Mesothelial cell of epicardium (in vitro differentiated cells): Measurements from ENCODE around the gene ATXN10. TPM values are rescaled to one million over a fixed set of nuclear protein-coding genes. Genes with fewer than 3 reads are reported as not detected.
A peak's percentile ranks its signal among the peaks of the same experiment; 100 is the strongest.
"Not testable (repeated sequence)": the region's sequence is repeated elsewhere in the genome, so short reads cannot be mapped to it uniquely, and the experiment has no call there.

Experiments
- DNase-seq, 2 experiments: peaks; one replicate each; pipeline ENCODE4 v3.0.0; 2021; ENCODE audit warnings: low spot score in 2 of 2; ENCODE audit not compliant: unreplicated experiment in 2 of 2
- H3K27ac Mint-ChIP-seq: 2 replicates; pipeline ENCODE4 v1.8.0; 2021; ENCODE audit warnings: mixed read lengths
- H3K27me3 Mint-ChIP-seq: 2 replicates; pipeline ENCODE4 v1.8.0; 2021; ENCODE audit warnings: low read depth, mixed read lengths
- H3K36me3 Mint-ChIP-seq: 2 replicates; pipeline ENCODE4 v1.8.0; 2021; ENCODE audit warnings: mixed read lengths
- H3K4me1 Mint-ChIP-seq: 2 replicates; pipeline ENCODE4 v1.8.0; 2021; ENCODE audit warnings: mixed read lengths
- H3K4me3 Mint-ChIP-seq: 2 replicates; pipeline ENCODE4 v1.8.0; 2021; ENCODE audit warnings: mild to moderate bottlenecking, moderate library complexity, mixed read lengths
- H3K9me3 Mint-ChIP-seq: 2 replicates; pipeline ENCODE4 v1.8.0; 2021; ENCODE audit warnings: mixed read lengths
- CTCF ChIP-seq: fragments of 200-600 bp; sonication (generic); IDR thresholded peaks from one replicate; pipeline ENCODE4 v1.5.0; 2021; ENCODE audit warnings: antibody characterized with exemption; ENCODE audit not compliant: unreplicated experiment
- total RNA-seq: library from RNA; stranded (reverse); gene quantifications from 3 replicates; pipeline ENCODE4 v1.2.1, GENCODE V29; 2021

Gene ATXN10
- total RNA-seq, 1 donor from 2014 or later = 237 TPM

GRCh38 chr22:45677063-45677462 lies 5.4 kb downstream of the ATXN10 start:
- DNase-seq = no peak
- no peak overlapping the region for H3K27ac Mint-ChIP-seq
- peaks cover 9% of the 10 kb centered on the region for H3K36me3 Mint-ChIP-seq
- H3K4me3 Mint-ChIP-seq = no peak overlapping the region
- peaks cover 37% of the 10 kb centered on the region for H3K4me1 Mint-ChIP-seq
- no peaks in the 10 kb centered on the region for H3K27me3 Mint-ChIP-seq
- no peaks in the 10 kb centered on the region for H3K9me3 Mint-ChIP-seq
- TF ChIP-seq CTCF = no peak

GRCh38 chr22:45678961-45679912 lies 7.6 kb downstream of the ATXN10 start:
- no peak overlapping the region for H3K4me3 Mint-ChIP-seq
- H3K27ac Mint-ChIP-seq = peak overlapping the region; percentile 37
- no peak for TF ChIP-seq CTCF
- H3K27me3 Mint-ChIP-seq = no peaks in the 10 kb centered on the region
- H3K9me3 Mint-ChIP-seq = no peaks in the 10 kb centered on the region
- H3K4me1 Mint-ChIP-seq = peaks cover 18% of the 10 kb centered on the region
- peaks cover 9% of the 10 kb centered on the region for H3K36me3 Mint-ChIP-seq
- DNase-seq = no peak

- Mint-ChIP-seq H3K4me3 (no peak overlapping the region), H3K9me3 (no peaks in the 10 kb centered on the region), H3K27me3 (no peaks in the 10 kb centered on the region), H3K36me3 (peaks cover 3% of the 10 kb centered on the region), H3K27ac (no peak overlapping the region), H3K4me1 (peaks cover 14% of the 10 kb centered on the region)
- TF ChIP-seq CTCF = no peak
- no peak for DNase-seq
These were observed 9.5 kb downstream of the ATXN10 start for GRCh38 chr22:45680932-45681700.

- Mint-ChIP-seq H3K4me1 (peaks cover 23% of the 10 kb centered on the region), H3K4me3 (no peak overlapping the region), H3K27ac (no peak overlapping the region), H3K9me3 (no peaks in the 10 kb centered on the region), H3K27me3 (no peaks in the 10 kb centered on the region), H3K36me3 (peaks cover under 1% of the 10 kb centered on the region)
- DNase-seq = no peak
- TF ChIP-seq CTCF = no peak
These were observed 10.4 kb downstream of the ATXN10 start for GRCh38 chr22:45682064-45682463.

GRCh38 chr22:45682773-45683172 lies 11.1 kb downstream of the ATXN10 start:
- H3K36me3 Mint-ChIP-seq, H3K27me3 Mint-ChIP-seq, H3K4me3 Mint-ChIP-seq, DNase-seq, H3K27ac Mint-ChIP-seq, H3K9me3 Mint-ChIP-seq: not testable (repeated sequence)
- peaks cover 27% of the 10 kb centered on the region for H3K4me1 Mint-ChIP-seq

GRCh38 chr22:45683248-45683647 lies 11.6 kb downstream of the ATXN10 start:
- no peaks in the 10 kb centered on the region for H3K9me3 Mint-ChIP-seq
- no peaks in the 10 kb centered on the region for H3K36me3 Mint-ChIP-seq
- no peak for TF ChIP-seq CTCF
- no peak for DNase-seq
- H3K4me3 Mint-ChIP-seq = no peak overlapping the region
- H3K27me3 Mint-ChIP-seq = no peaks in the 10 kb centered on the region
- H3K4me1 Mint-ChIP-seq = peaks cover 31% of the 10 kb centered on the region
- no peak overlapping the region for H3K27ac Mint-ChIP-seq
